GM19455 (cell line): ENCODE measurements around the gene STK11IP.
"Not testable (repeated sequence)": the region's sequence is repeated elsewhere in the genome, so short reads cannot be mapped to it uniquely, and the experiment has no call there.

Experiments used
- ATAC-seq: cut with Tn5 transposase; IDR thresholded peaks from one replicate; pipeline ENCODE4 v1.9.1; 2021; ENCODE audit not compliant: unreplicated experiment

Gene STK11IP

DNA sequence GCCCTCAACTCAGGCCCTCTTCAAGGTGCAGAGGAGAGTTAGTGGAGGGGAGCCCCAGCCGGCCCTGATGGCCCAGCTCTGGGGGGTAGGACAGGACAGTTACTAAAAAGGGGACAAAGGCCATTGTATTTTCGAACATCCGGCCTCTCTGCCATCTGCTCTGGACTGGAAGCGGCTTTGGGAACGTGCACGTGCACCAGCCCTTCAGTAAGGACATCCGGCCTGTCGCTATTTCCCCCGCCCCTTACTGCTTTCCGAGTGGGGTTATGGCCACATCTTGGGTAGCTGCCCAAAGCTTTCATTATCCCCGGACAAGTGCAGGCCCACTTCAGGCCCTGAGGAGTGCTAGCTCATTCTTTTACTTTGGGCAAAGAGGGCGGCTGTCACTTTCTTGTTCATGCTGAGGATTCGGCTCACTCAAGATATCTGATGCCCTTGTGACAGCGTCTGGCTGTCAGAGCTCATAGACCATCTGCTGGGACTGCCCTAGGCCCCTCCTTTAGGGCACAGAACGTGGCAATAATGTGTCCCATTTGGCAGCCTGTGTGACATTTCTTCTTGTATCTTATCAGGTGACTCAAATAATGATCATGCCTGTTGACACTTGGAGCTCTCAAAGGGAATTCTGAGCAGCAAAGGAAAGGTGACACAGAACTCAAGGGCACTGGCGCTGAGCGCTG is 47.3 kb downstream of the STK11IP start:
- no peak for ATAC-seq

DNA sequence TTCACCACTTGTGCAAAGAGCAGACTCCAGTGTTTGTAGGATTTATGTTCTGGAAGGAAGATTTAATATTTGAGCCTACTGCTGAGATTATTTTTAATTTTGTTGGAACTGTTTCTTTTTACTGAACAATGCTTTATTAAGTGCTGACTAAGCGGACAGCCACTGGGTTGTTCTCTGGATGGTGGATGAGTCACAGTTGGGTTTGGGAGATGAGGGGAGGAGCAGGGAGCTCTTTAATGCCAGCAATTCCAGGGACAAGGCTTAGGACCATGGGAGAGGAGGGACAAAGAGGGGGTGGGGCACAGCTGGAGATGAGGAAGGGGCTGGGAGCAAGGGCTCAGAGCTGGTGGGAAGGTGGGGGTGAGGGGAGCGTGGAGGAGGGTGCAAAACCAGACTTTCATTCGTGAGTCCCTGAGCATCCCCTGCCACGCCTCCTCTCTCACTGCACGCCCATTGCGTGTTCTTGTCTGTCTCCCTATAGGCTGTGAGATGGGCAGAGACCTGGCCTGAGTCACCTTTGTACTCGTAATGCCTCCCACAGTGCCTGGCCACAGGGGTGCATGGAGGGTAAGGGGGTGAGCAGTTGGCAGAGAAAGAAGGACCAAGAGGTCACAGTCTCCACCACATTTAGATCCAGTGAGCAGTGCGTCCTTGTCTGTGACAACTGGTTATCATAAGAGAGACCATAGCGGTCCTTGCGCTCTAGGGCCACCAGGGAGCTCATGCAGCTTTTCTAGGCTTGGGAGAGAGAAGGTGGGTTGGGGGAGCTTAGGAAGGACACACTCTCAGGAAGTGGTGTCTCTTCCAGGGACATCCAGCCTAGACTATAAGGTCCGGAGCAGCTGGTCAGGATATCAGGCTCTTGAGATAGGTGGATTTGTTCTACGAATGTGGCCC is 48.2 kb downstream of the STK11IP start:
- no peak for ATAC-seq

- ATAC-seq, result no peak
Observed at GRCh38 chr2:219648176-219648575, 50.5 kb downstream of the STK11IP start.

DNA sequence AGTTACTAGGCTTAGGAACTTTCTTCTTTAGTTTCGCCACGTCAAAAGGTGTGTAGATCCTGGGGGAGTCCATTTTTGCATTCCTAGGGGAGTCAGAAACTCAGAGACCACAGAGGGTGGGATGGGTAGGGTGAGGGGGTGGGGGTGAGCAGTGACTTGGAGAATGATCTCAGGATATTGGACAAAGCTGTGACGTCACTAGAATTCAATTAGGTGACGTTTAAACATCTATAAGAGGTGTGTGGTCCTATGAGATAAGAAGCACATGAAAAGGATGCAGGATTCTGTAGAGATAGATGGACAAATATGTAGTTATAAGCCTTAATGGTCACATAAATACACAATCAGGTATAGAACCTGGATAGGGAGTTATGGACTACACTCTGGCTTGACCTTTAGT is 51.3 kb downstream of the STK11IP start:
- no peak for ATAC-seq

- ATAC-seq, result no peak
Observed at GRCh38 chr2:219650426-219651248, 53.0 kb downstream of the STK11IP start.

DNA sequence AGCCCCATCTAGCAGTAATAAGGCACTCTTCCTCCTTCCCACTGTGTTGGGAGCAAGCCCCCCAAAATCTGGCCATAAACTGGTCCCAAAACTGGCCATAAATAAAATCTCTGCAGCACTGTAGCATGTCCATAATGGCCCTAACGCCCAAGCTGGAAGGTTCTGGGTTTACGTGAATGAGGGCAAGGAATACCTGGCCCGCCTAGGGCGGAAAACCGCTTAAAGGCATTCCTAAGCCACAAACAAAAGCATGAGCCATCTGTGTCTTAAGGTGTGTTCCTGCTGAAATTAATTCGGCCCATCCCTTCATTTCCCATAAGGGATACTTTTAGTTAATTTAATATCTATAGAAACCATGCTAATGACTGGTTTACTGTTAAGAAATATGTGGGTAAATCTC is 54.0 kb downstream of the STK11IP start:
- not testable (repeated sequence) for ATAC-seq

- ATAC-seq, result no peak
Observed at GRCh38 chr2:219656526-219656925, 58.9 kb downstream of the STK11IP start.

- no peak for ATAC-seq
Observed at GRCh38 chr2:219658196-219658846, 60.7 kb downstream of the STK11IP start.

- no peak for ATAC-seq
Observed at GRCh38 chr2:219658874-219659273, 61.2 kb downstream of the STK11IP start.

DNA sequence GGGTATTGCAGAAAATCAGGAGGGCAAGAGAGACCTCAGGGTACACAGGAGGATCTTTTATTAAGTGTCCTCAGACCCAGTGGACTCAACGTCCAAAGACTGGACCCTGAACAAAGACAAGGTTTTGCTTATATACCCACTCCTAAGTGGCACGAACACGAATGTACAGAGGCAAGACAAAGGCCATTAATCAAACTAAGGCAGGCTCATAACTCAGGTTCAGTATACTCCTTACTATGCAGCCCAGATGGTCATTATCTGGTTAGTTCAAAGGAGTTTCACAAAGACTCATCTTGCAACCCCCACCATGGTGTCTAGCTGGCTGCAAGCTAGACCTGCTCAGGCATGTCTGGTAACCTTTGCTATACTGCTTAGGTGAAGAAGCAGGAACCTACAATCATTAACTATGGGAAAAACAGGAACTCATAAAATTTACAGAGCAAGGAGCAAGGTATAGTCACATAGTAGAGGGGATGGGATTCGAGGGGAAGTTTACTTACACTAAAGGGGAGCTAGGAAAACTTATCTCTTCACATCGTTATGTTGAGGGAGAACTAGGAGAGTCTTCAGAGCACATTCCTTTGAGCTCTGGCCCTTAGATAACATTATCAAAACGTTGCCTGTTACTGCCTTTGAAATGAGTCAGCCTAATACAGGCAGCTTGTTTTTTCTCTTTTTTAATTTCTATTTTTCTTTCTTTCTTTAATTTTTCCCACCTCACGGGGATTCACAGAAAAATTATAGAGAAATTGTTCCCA is 63.7 kb downstream of the STK11IP start:
- ATAC-seq, result peak; percentile 91

DNA sequence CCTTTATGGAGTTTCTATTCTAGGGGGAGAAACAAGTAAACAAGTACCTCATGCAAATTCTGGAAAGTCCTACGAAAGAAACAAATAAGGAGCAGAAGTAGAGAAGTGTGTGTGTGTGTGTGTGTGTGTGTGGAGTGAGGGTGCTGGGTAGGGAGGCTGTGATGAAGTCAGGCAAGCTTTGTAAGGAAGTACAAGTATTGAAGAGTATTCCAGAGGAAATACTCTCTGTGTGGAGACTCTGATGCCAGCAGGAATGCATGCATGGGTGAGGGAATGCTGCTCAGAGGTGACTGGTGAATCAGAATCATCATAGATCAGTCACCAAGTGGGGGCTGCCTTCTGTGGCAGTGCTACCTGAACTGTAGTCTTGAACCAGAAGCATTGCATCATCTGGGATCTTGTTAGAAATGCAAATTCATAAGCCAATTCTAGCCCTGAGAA is 64.3 kb downstream of the STK11IP start:
- no peak for ATAC-seq

GRCh38 chr2:219662566-219662965 is 64.9 kb downstream of the STK11IP start:
- ATAC-seq, result no peak

- no peak for ATAC-seq
Observed at GRCh38 chr2:219663116-219663762, 65.6 kb downstream of the STK11IP start.

- ATAC-seq, result no peak
Observed at GRCh38 chr2:219664041-219664440, 66.4 kb downstream of the STK11IP start.

DNA sequence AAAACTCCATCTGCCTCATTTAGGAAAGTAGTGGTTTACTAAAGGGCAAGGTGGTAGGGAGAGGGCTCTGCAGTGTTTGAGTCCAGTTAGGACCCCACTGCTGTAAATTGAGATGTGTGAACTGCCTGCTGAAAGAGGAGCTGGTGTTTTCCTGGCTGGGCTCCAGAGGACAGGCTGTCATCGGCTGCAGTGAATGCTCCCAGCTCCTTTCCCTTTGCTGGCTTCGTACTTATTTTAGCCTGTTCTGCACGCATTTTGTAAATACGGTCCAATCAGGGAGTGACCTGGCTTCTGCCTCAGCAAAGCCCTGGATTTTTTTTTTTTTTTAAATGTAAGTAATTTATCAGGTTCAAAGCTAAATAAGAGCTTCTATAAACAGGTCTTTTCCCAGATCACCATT is 67.3 kb downstream of the STK11IP start:
- no peak for ATAC-seq

DNA sequence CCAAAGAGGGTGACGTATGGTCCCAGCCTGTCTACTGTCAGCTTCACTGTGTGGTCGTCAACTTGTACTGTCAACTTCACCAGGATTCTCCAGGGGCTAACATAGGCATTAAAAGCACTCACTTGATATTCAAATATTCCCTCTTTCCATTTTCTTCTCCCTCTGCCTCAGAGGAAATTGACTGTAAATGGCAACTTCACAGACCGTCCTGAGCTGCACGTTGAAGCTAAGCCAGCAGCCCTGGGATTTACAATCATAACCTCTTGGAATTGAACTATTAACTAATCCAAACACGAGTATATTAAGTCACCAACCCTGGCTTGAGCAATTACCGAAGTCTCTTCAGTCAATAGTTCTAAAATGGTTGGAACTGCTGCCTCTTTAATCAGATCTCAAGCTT is 68.3 kb downstream of the STK11IP start:
- ATAC-seq, result no peak
